Measurements from ENCODE around the gene ARHGAP42. TPM values are rescaled to one million over a fixed set of nuclear protein-coding genes. Genes with fewer than 3 reads are reported as not detected.

Gene ARHGAP42
- total RNA-seq, 2 experiments from 2014 or later: not detected

- H3K4me1 Mint-ChIP-seq: no peaks in the 10 kb centered on the region
- H3K4me3 Mint-ChIP-seq: no peak overlapping the region
- H3K27ac Mint-ChIP-seq: no peak overlapping the region
- no peak for DNase-seq
- no peaks in the 10 kb centered on the region for H3K9me3 Mint-ChIP-seq
- no peaks in the 10 kb centered on the region for H3K27me3 Mint-ChIP-seq
- H3K36me3 Mint-ChIP-seq: no peaks in the 10 kb centered on the region
- POLR2A ChIA-PET: no interaction called here
- no peak for ATAC-seq (ENCODE audit: low read depth)
Observed at GRCh38 chr11:100863080-100863581, 176.0 kb downstream of the ARHGAP42 start.

- Mint-ChIP-seq H3K27ac (no peak overlapping the region), H3K27me3 (no peaks in the 10 kb centered on the region), H3K4me3 (no peak overlapping the region), H3K9me3 (no peaks in the 10 kb centered on the region), H3K36me3 (no peaks in the 10 kb centered on the region), H3K4me1 (no peaks in the 10 kb centered on the region)
- POLR2A ChIA-PET: no interaction called here
- DNase-seq (no peak), ATAC-seq (ENCODE audit: low read depth) (no peak)
Observed at GRCh38 chr11:100865443-100866065, 178.5 kb downstream of the ARHGAP42 start.

- Mint-ChIP-seq H3K27me3 (no peaks in the 10 kb centered on the region), H3K4me3 (no peak overlapping the region), H3K27ac (no peak overlapping the region), H3K36me3 (no peaks in the 10 kb centered on the region), H3K4me1 (no peaks in the 10 kb centered on the region), H3K9me3 (no peaks in the 10 kb centered on the region)
- no peak for ATAC-seq (ENCODE audit: low read depth)
- no peak for DNase-seq
- POLR2A ChIA-PET: no interaction called here
Observed at GRCh38 chr11:100866453-100866852, 179.4 kb downstream of the ARHGAP42 start.

- POLR2A ChIA-PET: no interaction called here
- no peak overlapping the region for H3K4me3 Mint-ChIP-seq
- H3K4me1 Mint-ChIP-seq: no peaks in the 10 kb centered on the region
- no peaks in the 10 kb centered on the region for H3K9me3 Mint-ChIP-seq
- DNase-seq (no peak), ATAC-seq (ENCODE audit: low read depth) (no peak)
- no peaks in the 10 kb centered on the region for H3K27me3 Mint-ChIP-seq
- H3K36me3 Mint-ChIP-seq: no peaks in the 10 kb centered on the region
- no peak overlapping the region for H3K27ac Mint-ChIP-seq
Observed at GRCh38 chr11:100867606-100868005, 180.5 kb downstream of the ARHGAP42 start.

GRCh38 chr11:100869328-100869727 is 182.2 kb downstream of the ARHGAP42 start:
- DNase-seq (no peak), ATAC-seq (ENCODE audit: low read depth) (no peak)
- Mint-ChIP-seq H3K4me1 (no peaks in the 10 kb centered on the region), H3K9me3 (no peaks in the 10 kb centered on the region), H3K4me3 (no peak overlapping the region), H3K27ac (no peak overlapping the region), H3K27me3 (no peaks in the 10 kb centered on the region), H3K36me3 (no peaks in the 10 kb centered on the region)
- POLR2A ChIA-PET: no interaction called here

GRCh38 chr11:100870138-100870537 is 183.1 kb downstream of the ARHGAP42 start:
- Mint-ChIP-seq H3K9me3 (no peaks in the 10 kb centered on the region), H3K4me3 (no peak overlapping the region), H3K27me3 (no peaks in the 10 kb centered on the region), H3K4me1 (no peaks in the 10 kb centered on the region), H3K36me3 (no peaks in the 10 kb centered on the region), H3K27ac (no peak overlapping the region)
- DNase-seq: no peak
- no peak for ATAC-seq (ENCODE audit: low read depth)
- POLR2A ChIA-PET: no interaction called here

- H3K4me3 Mint-ChIP-seq: no peak overlapping the region
- no peaks in the 10 kb centered on the region for H3K9me3 Mint-ChIP-seq
- H3K4me1 Mint-ChIP-seq: no peaks in the 10 kb centered on the region
- H3K36me3 Mint-ChIP-seq: no peaks in the 10 kb centered on the region
- POLR2A ChIA-PET: no interaction called here
- no peak for ATAC-seq (ENCODE audit: low read depth)
- no peak overlapping the region for H3K27ac Mint-ChIP-seq
- no peak for DNase-seq
- no peaks in the 10 kb centered on the region for H3K27me3 Mint-ChIP-seq
Observed at GRCh38 chr11:100872951-100873740, 186.1 kb downstream of the ARHGAP42 start.

GRCh38 chr11:100874203-100874602 is 187.1 kb downstream of the ARHGAP42 start:
- Mint-ChIP-seq H3K27ac (no peak overlapping the region), H3K4me3 (no peak overlapping the region), H3K36me3 (no peaks in the 10 kb centered on the region), H3K4me1 (no peaks in the 10 kb centered on the region), H3K27me3 (no peaks in the 10 kb centered on the region), H3K9me3 (no peaks in the 10 kb centered on the region)
- DNase-seq (no peak), ATAC-seq (ENCODE audit: low read depth) (no peak)
- POLR2A ChIA-PET: no interaction called here

GRCh38 chr11:100875521-100875869 is 188.4 kb downstream of the ARHGAP42 start:
- no peak overlapping the region for H3K4me3 Mint-ChIP-seq
- DNase-seq (no peak), ATAC-seq (ENCODE audit: low read depth) (no peak)
- POLR2A ChIA-PET: no interaction called here
- no peaks in the 10 kb centered on the region for H3K36me3 Mint-ChIP-seq
- no peaks in the 10 kb centered on the region for H3K27me3 Mint-ChIP-seq
- H3K9me3 Mint-ChIP-seq: no peaks in the 10 kb centered on the region
- no peaks in the 10 kb centered on the region for H3K4me1 Mint-ChIP-seq
- no peak overlapping the region for H3K27ac Mint-ChIP-seq

- POLR2A ChIA-PET: interaction anchor here (0.6 kb wide), 1 partner anchor 74 kb away, joined by 3 read pairs; no protein-coding TSS in a partner anchor
- no peak for ATAC-seq (ENCODE audit: low read depth)
- no peak for DNase-seq
- Mint-ChIP-seq H3K27ac (no peak overlapping the region), H3K36me3 (no peaks in the 10 kb centered on the region), H3K9me3 (peaks cover 6% of the 10 kb centered on the region), H3K4me3 (no peak overlapping the region), H3K4me1 (no peaks in the 10 kb centered on the region), H3K27me3 (no peaks in the 10 kb centered on the region)
Observed at GRCh38 chr11:100876815-100877520, 189.9 kb downstream of the ARHGAP42 start.

GRCh38 chr11:100878474-100878873 is 191.4 kb downstream of the ARHGAP42 start:
- no peak for DNase-seq
- POLR2A ChIA-PET: no interaction called here
- Mint-ChIP-seq H3K9me3 (peaks cover 10% of the 10 kb centered on the region), H3K4me1 (no peaks in the 10 kb centered on the region), H3K27me3 (no peaks in the 10 kb centered on the region), H3K4me3 (no peak overlapping the region), H3K36me3 (no peaks in the 10 kb centered on the region), H3K27ac (no peak overlapping the region)
- no peak for ATAC-seq (ENCODE audit: low read depth)

GRCh38 chr11:100882957-100883356 is 195.9 kb downstream of the ARHGAP42 start:
- H3K27me3 Mint-ChIP-seq: no peaks in the 10 kb centered on the region
- DNase-seq: no peak
- no peak overlapping the region for H3K27ac Mint-ChIP-seq
- no peak for ATAC-seq (ENCODE audit: low read depth)
- H3K36me3 Mint-ChIP-seq: no peaks in the 10 kb centered on the region
- peaks cover 10% of the 10 kb centered on the region for H3K9me3 Mint-ChIP-seq
- no peak overlapping the region for H3K4me3 Mint-ChIP-seq
- H3K4me1 Mint-ChIP-seq: no peaks in the 10 kb centered on the region
- POLR2A ChIA-PET: no interaction called here

- Mint-ChIP-seq H3K4me3 (no peak overlapping the region), H3K36me3 (no peaks in the 10 kb centered on the region), H3K27me3 (no peaks in the 10 kb centered on the region), H3K27ac (no peak overlapping the region), H3K4me1 (no peaks in the 10 kb centered on the region), H3K9me3 (peaks cover 10% of the 10 kb centered on the region)
- POLR2A ChIA-PET: no interaction called here
- ATAC-seq (ENCODE audit: low read depth): no peak
- DNase-seq: no peak
Observed at GRCh38 chr11:100883830-100884229, 196.7 kb downstream of the ARHGAP42 start.

GRCh38 chr11:100887659-100888058 is 200.6 kb downstream of the ARHGAP42 start:
- ATAC-seq (ENCODE audit: low read depth) (no peak), DNase-seq (no peak)
- Mint-ChIP-seq H3K27me3 (no peaks in the 10 kb centered on the region), H3K36me3 (no peaks in the 10 kb centered on the region), H3K27ac (no peak overlapping the region), H3K4me1 (no peaks in the 10 kb centered on the region), H3K4me3 (no peak overlapping the region), H3K9me3 (peaks cover under 1% of the 10 kb centered on the region)
- POLR2A ChIA-PET: no interaction called here
